Stimulated activated CD8-positive, alpha-beta memory T cell treated with anti-CD3 and anti-CD28 coated beads, Interleukin-15, amount 100 ng/mL, for 48 hours (primary cell): ENCODE results near the gene LIFR.
A peak's percentile ranks its signal among the peaks of the same experiment; 100 is the strongest.

Experiments
- DNase-seq, 2 donors: peaks; one replicate each; pipeline ENCODE4 v3.0.0-alpha.2; 2020; ENCODE audit warnings: low read depth in 2 of 2

The LIFR gene

DNA sequence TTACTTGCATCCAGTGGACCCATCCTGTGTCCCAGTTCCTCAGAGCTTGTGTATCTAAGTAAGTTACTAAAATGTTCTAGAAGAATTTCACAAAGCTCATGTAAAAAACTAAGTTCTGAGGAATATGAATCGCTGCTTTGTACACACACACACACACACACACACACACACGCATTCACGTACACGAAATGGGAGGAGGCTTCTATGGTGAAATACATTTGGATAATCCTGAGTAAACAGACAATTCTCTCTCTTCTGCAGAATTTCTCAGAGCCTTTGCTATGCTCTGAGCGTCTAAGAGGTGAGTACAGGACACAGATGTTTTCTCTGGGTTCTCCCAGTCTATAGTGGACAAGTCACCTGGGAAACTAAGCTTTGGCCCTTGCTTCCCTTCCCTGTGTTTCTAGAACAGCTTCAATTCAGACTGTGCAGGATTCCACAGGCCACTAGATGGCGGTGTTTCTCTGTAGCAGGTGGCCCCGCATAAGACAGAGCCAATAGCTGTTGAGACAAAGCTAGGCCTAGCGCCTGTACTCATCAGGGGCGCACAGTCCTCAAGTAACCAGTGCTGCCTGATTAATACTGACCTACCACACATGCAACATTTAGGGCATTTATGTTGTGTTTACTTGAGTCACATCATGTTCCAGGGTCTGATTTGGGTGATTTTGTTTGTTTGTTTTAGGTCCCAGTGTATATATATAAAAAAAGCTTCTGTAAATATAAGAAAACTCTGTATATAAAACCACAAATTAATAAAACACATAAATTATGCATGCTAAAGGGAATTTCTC is 114.8 kb downstream of the LIFR start:
- peak; percentile 58 to 59 for DNase-seq

DNA sequence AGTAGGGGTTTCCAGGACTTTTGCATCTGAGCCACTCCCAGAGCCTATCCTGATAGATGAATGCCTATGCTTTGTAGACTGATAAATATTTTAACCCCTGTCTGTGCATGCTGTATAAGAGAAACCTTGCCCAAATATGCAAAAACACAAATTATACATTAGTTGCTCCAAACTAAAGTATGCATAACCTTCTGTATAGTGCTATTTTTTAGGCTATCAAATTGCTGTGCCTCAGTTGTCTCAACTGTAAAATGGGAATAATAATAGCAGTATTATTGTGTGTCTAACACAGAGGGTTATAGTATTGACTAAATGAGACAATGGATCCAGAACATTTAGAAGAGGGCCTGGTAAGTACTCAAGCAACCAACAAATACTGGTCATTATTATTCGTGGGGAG is 117.7 kb downstream of the LIFR start:
- no peak for DNase-seq

DNA sequence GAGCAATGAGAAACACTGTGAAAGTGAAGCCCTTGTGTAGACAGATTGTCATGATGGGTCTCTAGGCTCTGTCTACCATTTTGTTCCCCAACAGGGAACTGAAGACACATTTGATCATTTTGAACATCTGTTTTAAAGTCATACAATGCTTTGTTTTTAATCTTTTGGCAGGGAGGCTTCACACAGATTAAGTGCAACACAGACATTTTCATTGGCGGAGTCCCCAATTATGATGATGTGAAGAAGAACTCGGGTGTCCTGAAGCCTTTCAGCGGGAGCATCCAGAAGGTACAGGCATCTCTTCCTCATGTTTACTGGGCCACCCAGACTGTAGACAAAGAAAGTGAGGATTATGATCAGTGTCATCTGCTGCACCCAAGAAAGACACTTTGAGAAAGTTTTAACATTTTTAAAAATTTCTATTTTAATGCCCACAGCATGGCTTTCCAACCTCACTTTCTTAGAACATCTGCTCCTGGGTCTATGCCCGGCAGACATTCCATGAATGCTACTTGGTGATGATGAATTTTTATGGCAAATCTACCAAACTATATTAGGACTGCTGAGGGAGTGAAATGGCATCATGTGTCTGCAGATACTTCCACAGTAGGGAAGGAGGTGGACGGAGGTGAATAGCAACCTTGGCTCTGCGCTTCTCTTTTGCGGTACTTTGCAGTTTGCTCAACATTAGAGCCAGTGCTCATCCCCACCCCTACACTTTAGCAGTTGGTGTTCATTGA is 121.3 kb downstream of the LIFR start:
- DNase-seq, result no peak

DNA sequence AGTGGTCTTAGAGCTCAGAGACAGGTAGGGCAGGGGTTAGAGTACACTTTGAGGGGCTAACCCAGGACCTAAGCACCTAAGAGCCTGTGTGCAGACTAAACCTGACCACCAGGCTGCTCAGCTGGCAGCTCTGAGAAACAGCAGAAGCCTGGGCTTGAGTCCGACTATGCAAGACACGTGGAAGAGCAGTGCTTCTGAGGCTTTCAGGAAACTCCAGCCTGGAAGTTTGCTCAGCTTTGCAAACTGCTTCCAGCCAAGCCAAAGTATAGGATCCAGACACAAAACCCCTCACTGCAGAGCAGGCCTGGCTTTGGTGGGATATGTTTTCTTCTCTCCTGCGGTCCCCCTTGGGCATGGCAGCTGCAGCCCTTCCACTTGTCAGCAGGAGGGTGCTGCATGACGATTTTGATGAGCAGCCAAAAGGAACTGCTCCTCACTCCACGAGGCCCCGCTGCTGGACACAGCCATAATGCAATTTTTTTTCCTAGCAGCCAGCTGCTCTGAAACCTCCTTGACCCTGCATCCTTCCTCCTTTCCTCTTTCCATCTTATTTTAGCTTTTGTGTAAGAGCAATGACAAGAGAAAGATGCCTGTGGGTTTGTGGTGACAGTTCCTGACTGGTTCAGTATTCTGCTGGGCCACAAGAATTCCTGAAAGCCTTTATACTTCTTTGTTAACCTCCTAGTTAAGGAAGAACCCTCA is 123.1 kb downstream of the LIFR start:
- DNase-seq, result no peak

DNA sequence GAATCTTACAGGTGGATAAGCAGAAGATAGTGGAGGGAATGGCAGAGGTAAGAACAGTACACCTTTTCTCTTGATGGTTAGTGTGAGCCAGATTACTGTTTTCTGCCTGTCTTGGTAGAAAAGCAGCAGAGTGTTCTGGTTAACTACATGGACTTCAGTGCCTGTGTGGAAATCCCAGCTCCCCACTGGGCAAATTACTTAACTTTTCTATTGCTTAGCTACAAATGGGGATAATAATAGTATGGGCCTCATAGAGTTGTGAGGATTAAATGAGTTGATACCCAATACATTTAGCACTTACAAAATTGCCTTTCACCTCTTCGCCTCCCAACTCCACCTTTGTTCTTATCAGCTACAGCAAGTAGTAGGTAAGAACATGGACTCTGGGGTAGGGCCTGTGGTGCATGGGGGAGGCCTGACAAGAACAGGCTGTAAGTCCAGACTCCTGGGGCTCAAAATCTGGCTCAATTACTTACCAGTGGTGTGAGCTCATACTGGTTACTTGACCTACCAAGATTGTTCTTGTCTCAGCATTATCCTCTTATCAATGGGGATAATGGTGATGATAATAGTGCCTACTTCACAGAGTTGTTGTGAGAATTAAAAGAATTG is 125.1 kb downstream of the LIFR start:
- DNase-seq, result no peak

DNA sequence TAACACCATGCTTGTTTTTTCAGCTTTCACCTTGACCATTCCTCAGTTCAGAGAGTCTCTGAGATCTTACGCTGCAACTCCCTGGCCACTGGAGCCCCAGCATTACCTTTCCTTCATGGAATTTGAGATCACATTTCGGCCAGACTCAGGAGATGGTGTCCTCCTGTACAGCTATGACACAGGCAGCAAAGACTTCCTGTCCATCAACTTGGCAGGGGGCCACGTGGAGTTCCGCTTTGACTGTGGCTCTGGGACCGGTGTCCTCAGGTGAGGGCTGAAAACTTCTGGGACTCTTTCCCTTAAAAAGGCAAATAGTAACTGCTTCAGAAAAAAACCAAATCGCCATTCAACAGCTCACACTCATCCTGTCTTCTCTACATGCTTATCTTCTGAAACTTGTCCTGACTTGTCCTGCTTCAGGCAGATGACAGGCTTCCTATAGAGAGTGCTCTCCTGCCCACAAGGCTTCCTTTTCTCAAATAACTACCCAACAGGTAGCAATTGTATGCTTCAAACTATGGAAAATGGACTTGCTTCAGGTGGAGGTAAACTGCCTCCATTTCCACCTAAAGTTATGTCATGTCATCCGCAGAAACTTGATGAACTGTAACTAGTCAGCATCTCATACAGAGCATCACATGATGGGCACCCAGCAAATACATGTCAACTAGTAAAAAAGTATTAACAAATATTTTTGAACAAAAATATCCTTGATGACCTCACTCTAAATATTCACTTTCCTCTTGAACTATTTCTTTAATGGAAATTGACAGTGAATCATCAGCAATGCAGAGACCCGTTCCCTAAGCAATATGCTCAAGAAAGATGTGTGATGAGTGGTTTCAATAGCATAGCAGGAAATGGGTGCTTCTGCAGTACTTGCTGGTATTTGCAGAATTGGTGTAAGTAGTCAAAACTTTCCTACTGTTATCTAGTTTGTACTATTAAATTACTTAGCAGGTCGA is 129.2 kb downstream of the LIFR start:
- no peak for DNase-seq

DNA sequence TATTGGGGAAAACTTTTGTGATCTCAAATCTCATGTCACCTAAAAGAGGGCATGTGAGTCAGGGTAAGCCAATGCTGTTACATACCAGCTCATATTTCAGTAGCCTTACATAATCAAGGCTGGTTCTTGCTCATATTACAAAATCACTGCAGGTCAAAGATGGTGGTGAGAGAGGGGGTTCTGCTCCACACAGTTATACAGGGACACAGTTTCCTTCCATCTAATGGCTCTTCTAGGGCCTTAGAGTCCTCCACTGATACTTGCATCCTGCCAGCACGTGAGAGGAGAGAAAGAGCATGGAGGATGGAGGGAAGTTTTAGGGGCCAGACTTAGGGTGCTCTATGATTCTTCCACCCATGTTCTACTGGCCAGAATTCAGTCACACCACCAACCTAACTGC is 130.0 kb downstream of the LIFR start:
- DNase-seq, result no peak
